Tibial artery (tissue), 4 donors: ENCODE results near the gene LRIT1.

Experiments
- DNase-seq, 2 donors: peaks; one replicate each; pipeline ENCODE4 v3.0.0-alpha.2; 2019
- H3K27ac ChIP-seq, 2 donors: fragments of 200-600 bp; sonication (generic) in 1 of 2; 1 replicate in 1 of 2; 2 replicates in 1 of 2; pipeline ENCODE4 v1.5.1; 2018 to 2019; ENCODE audit warnings: mild to moderate bottlenecking in 1 of 2
- H3K27me3 ChIP-seq, 2 donors: fragments of 200-600 bp; sonication (generic) in 1 of 2; one replicate each; pipeline versions ENCODE4 v1.5.1 to v1.6.0; 2016 to 2019
- H3K36me3 ChIP-seq, 3 donors: fragments of 200-600 bp; sonication (generic) in 2 of 3; one replicate each; pipeline ENCODE4 v1.5.1; 2016 to 2019; ENCODE audit warnings: mild to moderate bottlenecking in 2 of 3
- H3K4me1 ChIP-seq, 4 donors: fragments of 200-600 bp; sonication (generic) in 2 of 4; 1 replicate in 3 of 4; 2 replicates in 1 of 4; pipeline ENCODE4 v1.5.1; 2016 to 2019
- H3K4me3 ChIP-seq, 2 donors: fragments of 200-600 bp; sonication (generic) in 1 of 2; 1 replicate in 1 of 2; 2 replicates in 1 of 2; pipeline ENCODE4 v1.5.1; 2018 to 2019; ENCODE audit warnings: mild to moderate bottlenecking in 2 of 2
- H3K9me3 ChIP-seq, 3 donors: fragments of 200-600 bp; sonication (generic) in 1 of 3; one replicate each; pipeline ENCODE4 v1.5.1; 2016 to 2019
- intact Hi-C: fragments of 100-400 bp; cut with DNase I; formaldehyde crosslinking; loops from one replicate; pipeline ENCODE4 v1.15.0; 2023; ENCODE audit warnings: low total_unique reads
- TF ChIP-seq, protein P1 (sequence below), 2 experiments: fragments of 200-600 bp in 1 of 2; fragments of 450-650 bp in 1 of 2; IDR thresholded peaks; one replicate each; pipeline ENCODE4 v1.5.1; 2017 to 2019; ENCODE audit warnings: antibody characterized with exemption in 2 of 2, mild to moderate bottlenecking in 1 of 2, moderate library complexity in 1 of 2

Gene LRIT1

DNA sequence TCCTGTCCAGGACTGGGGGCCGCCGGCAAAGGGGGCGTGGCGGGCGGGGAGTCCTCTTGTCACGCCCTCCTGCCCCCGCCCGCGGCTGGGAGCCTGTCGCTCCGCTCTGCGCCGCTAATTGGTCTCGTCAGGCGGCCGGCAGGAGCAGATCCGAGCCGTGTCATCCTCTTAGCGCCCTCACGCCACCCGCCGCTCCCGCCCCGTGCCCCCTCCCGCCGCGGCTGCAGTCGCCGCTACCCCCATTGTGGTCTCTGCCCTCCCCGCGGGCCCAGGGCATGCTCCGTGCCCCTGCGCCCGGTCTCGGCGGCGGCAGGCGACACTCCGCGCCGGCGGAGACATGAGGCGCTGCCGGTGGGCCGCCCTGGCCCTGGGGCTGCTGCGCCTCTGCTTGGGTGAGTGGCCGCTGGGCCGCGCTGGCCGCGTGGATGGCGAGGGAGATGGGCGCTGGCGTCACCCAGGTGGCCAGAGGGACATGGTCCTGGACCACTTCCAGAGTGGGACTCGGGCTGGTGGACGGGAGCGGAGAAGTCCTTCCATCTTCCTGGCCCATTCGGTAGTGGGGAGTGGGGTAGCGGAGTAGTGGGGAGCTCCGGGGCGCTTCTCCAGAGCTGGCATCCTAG, 46.8 kb downstream of the LRIT1 start, which contains the start of gene CDHR1:
Gene CDHR1, plus strand, starts transcription at position 114 of the 620 bp plus-strand sequence. Its CDS starts 224 bp downstream, at position 338.
- Histone ChIP-seq H3K36me3 (no peaks in the 10 kb centered on the region), H3K27ac (no peak within 1 kb of the TSS), H3K27me3 (peaks cover 0 to 53% of the 10 kb centered on the region in 2 donors), H3K9me3 (no peaks in the 10 kb centered on the region), H3K4me1 (peaks cover 0 to 17% (median 12%) of the 10 kb centered on the region in 4 donors), H3K4me3 (peak within 1 kb of the TSS; percentile 38 to 57)
- no peak for DNase-seq
- TF ChIP-seq, protein P1, sequence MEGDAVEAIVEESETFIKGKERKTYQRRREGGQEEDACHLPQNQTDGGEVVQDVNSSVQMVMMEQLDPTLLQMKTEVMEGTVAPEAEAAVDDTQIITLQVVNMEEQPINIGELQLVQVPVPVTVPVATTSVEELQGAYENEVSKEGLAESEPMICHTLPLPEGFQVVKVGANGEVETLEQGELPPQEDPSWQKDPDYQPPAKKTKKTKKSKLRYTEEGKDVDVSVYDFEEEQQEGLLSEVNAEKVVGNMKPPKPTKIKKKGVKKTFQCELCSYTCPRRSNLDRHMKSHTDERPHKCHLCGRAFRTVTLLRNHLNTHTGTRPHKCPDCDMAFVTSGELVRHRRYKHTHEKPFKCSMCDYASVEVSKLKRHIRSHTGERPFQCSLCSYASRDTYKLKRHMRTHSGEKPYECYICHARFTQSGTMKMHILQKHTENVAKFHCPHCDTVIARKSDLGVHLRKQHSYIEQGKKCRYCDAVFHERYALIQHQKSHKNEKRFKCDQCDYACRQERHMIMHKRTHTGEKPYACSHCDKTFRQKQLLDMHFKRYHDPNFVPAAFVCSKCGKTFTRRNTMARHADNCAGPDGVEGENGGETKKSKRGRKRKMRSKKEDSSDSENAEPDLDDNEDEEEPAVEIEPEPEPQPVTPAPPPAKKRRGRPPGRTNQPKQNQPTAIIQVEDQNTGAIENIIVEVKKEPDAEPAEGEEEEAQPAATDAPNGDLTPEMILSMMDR (IDR thresholded peaks at IDR 0.05), result no peak
- intact Hi-C loops, result no loop called here

- H3K27me3 ChIP-seq, result peaks cover 0 to 57% of the 10 kb centered on the region in 2 donors
- H3K36me3 ChIP-seq, result no peaks in the 10 kb centered on the region
- TF ChIP-seq, protein P1 (IDR thresholded peaks at IDR 0.05), result no peak
- H3K4me1 ChIP-seq, result peaks cover 0 to 17% (median 12%) of the 10 kb centered on the region in 4 donors
- no peaks in the 10 kb centered on the region for H3K9me3 ChIP-seq
- H3K4me3 ChIP-seq, result peak overlapping the region; percentile 38 to 57
- H3K27ac ChIP-seq, result no peak overlapping the region
- intact Hi-C loops, result no loop called here
- DNase-seq, result no peak
These were observed 47.4 kb downstream of the LRIT1 start for GRCh38 chr10:84193846-84194423.

- Histone ChIP-seq H3K4me3 (no peak overlapping the region), H3K27ac (no peak overlapping the region), H3K27me3 (peaks cover 0 to 58% of the 10 kb centered on the region in 2 donors), H3K9me3 (no peaks in the 10 kb centered on the region), H3K4me1 (peaks cover 0 to 17% (median 12%) of the 10 kb centered on the region in 4 donors), H3K36me3 (no peaks in the 10 kb centered on the region)
- TF ChIP-seq, protein P1 (IDR thresholded peaks at IDR 0.05), result no peak
- no peak for DNase-seq
- intact Hi-C loops, result no loop called here
These were observed 48.0 kb downstream of the LRIT1 start for GRCh38 chr10:84193327-84193726.

- TF ChIP-seq, protein P1 (IDR thresholded peaks at IDR 0.05), result no peak
- no peak for DNase-seq
- H3K27me3 ChIP-seq, result peaks cover 0 to 49% of the 10 kb centered on the region in 2 donors
- intact Hi-C loops, result no loop called here
- no peaks in the 10 kb centered on the region for H3K36me3 ChIP-seq
- no peak overlapping the region for H3K27ac ChIP-seq
- no peak overlapping the region for H3K4me3 ChIP-seq
- peaks cover 0 to 17% (median 12%) of the 10 kb centered on the region in 4 donors for H3K4me1 ChIP-seq
- no peaks in the 10 kb centered on the region for H3K9me3 ChIP-seq
These were observed 50.2 kb downstream of the LRIT1 start for GRCh38 chr10:84191106-84191505.

DNA sequence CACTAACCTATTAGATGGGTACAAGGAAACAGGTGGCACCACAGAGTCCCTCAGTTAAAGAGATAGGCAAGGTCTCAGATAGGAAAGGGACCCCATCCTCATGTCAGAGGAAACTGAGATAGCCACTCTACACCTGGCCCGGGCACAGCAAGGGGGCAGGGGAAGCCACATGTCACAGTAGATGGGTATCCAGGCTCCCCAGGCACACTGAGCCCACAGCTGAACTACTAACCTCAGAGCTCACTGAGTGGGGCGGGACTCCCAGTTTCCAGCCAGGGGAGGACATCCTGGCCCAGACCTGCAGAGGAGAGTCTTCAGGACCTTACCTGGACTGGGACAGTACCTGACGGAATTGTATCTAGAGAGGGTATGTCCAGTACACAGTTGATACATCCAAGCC, 50.7 kb downstream of the LRIT1 start:
- DNase-seq, result no peak
- no peaks in the 10 kb centered on the region for H3K36me3 ChIP-seq
- H3K4me3 ChIP-seq, result no peak overlapping the region
- H3K4me1 ChIP-seq, result peaks cover 0 to 17% (median 12%) of the 10 kb centered on the region in 4 donors
- intact Hi-C loops, result no loop called here
- peaks cover 0 to 44% of the 10 kb centered on the region in 2 donors for H3K27me3 ChIP-seq
- TF ChIP-seq, protein P1 (IDR thresholded peaks at IDR 0.05), result no peak
- no peaks in the 10 kb centered on the region for H3K9me3 ChIP-seq
- no peak overlapping the region for H3K27ac ChIP-seq
